Transverse colon (tissue), 4 donors: ENCODE data around the gene XRCC5. TPM values are rescaled to one million over a fixed set of nuclear protein-coding genes. Genes with fewer than 3 reads are reported as not detected.

Source experiments
- DNase-seq: peaks from one replicate; pipeline ENCODE4 v3.0.0-alpha.2; 2019
- H3K27ac ChIP-seq, 4 donors: fragments of 200-600 bp; sonication (generic); 2 replicates each; pipeline ENCODE4 v1.5.1; 2016 to 2018; ENCODE audit warnings: inconsistent platforms in 4 of 4
- H3K27me3 ChIP-seq: fragments of 200-600 bp; sonication (generic); 2 replicates; pipeline ENCODE4 v1.5.1; 2017; ENCODE audit warnings: inconsistent platforms
- H3K36me3 ChIP-seq, 4 donors: fragments of 200-600 bp; sonication (generic); 2 replicates each; pipeline ENCODE4 v1.5.1; 2017 to 2019; ENCODE audit warnings: inconsistent platforms in 4 of 4
- H3K4me1 ChIP-seq, 4 donors: fragments of 200-600 bp; sonication (generic); 2 replicates each; pipeline ENCODE4 v1.5.1; 2017 to 2020; ENCODE audit warnings: inconsistent platforms in 4 of 4
- H3K4me3 ChIP-seq, 4 donors: fragments of 200-600 bp; sonication (generic); 1 replicate in 1 of 4; 2 replicates in 3 of 4; pipeline versions ENCODE4 v1.5.1 to v1.6.1; 2017 to 2019; ENCODE audit warnings: inconsistent platforms in 4 of 4
- H3K9me3 ChIP-seq, 2 donors: fragments of 200-600 bp; sonication (generic); 2 replicates each; pipeline ENCODE4 v1.5.1; 2017 to 2019; ENCODE audit warnings: inconsistent platforms in 2 of 2
- EP300 ChIP-seq: sonication (generic); formaldehyde crosslinking; IDR thresholded peaks from one replicate; pipeline ENCODE4 v1.6.1; 2017; ENCODE audit warnings: antibody characterized with exemption, low read depth
- POLR2A ChIP-seq: fragments of 450-650 bp; IDR thresholded peaks from one replicate; pipeline ENCODE4 v1.6.1; 2016; ENCODE audit warnings: antibody characterized with exemption, mild to moderate bottlenecking, moderate library complexity
- POLR2AphosphoS5 ChIP-seq, 3 donors: sonication (generic); formaldehyde crosslinking; IDR thresholded peaks; one replicate each; pipeline ENCODE4 v1.6.1; 2016; ENCODE audit warnings: antibody characterized with exemption in 3 of 3
- WGBS, 2 donors: methylation state at CpG; one replicate each; pipeline ENCODE4 v1.1.5; 2018; ENCODE audit warnings: low coverage in 1 of 2; 5-methylcytosine and 5-hydroxymethylcytosine counted together
- in situ Hi-C, 4 donors: fragments of 200-750 bp; cut with MboI; loops; one replicate each; pipeline versions ENCODE4 v1.15.0 to v1.15.1; 2017; ENCODE audit warnings: low sequenced_read_pairs in 3 of 4, low pct_ligation_motif_present in 1 of 4, low pct_unique_long_range_greater_than_20kb in 1 of 4
- intact Hi-C: fragments of 100-400 bp; cut with DNase I; formaldehyde crosslinking; loops from one replicate; pipeline ENCODE4 v1.15.1; 2023; ENCODE audit warnings: low total_unique reads
- total RNA-seq, 4 donors: library from RNA; depleted of rRNA; stranded (reverse); fragments of >200 nt; gene quantifications; one replicate each; pipeline ENCODE4 v1.1.0, GENCODE V29; 2016
- TF ChIP-seq, protein P1 (sequence below), 5 experiments: fragments of 200-600 bp in 3 of 5; fragments of 450-650 bp in 2 of 5; sonication (generic) in 3 of 5; IDR thresholded peaks; 1 replicate in 2 of 5; 2 replicates in 3 of 5; pipeline ENCODE4 v1.5.1; 2016 to 2017; ENCODE audit warnings: antibody characterized with exemption in 5 of 5, inconsistent platforms in 3 of 5, mild to moderate bottlenecking in 2 of 5, moderate library complexity in 1 of 5

The XRCC5 gene
- total RNA-seq, 4 donors from 2014 or later = 75.6 to 120 (median 101) TPM

DNA sequence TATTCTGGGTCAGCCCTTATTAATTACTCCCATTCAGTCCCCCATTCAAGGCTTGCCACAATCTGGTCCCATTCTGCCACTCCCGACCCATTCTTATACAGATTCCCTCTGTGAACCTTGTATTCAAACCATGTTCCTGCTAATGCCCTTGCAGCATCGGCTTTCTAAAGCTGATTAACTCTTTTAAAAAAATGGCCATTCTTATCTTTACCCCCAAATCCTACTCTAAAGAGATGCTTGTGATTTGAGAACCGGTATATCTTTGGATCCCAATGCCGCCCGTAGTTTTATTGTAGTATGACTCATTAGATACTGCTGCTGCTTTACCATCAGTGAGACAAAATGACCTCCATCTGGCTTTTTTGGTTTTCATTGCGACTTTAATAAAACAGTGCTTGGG, 72.2 kb downstream of the XRCC5 start:
- Histone ChIP-seq H3K27me3 (no peaks in the 10 kb centered on the region), H3K4me3 (no peak overlapping the region), H3K27ac (no peak overlapping the region), H3K4me1 (peaks cover 0 to 9% (median 1%) of the 10 kb centered on the region in 4 donors), H3K9me3 (no peaks in the 10 kb centered on the region), H3K36me3 (peaks cover 0 to 17% (median 4%) of the 10 kb centered on the region in 4 donors)
- TF ChIP-seq POLR2AphosphoS5 (IDR thresholded peaks at IDR 0.05) = no peak
- WGBS, 2 donors = 91 to 100% methylated on average over 6 of the region's 6 CpGs
- DNase-seq = no peak
- intact Hi-C loops (no loop called here), in situ Hi-C loops (no loop called here)

- Histone ChIP-seq H3K4me3 (no peak overlapping the region), H3K27ac (no peak overlapping the region), H3K36me3 (peaks cover 0 to 16% (median 4%) of the 10 kb centered on the region in 4 donors), H3K9me3 (no peaks in the 10 kb centered on the region), H3K27me3 (no peaks in the 10 kb centered on the region), H3K4me1 (peaks cover 0 to 9% (median 1%) of the 10 kb centered on the region in 4 donors)
- WGBS, 2 donors = 77 to 92% methylated on average over 1 to 2 of the region's 2 CpGs
- TF ChIP-seq EP300 = no peak
- no peak for TF ChIP-seq POLR2A
- TF ChIP-seq, protein P1, sequence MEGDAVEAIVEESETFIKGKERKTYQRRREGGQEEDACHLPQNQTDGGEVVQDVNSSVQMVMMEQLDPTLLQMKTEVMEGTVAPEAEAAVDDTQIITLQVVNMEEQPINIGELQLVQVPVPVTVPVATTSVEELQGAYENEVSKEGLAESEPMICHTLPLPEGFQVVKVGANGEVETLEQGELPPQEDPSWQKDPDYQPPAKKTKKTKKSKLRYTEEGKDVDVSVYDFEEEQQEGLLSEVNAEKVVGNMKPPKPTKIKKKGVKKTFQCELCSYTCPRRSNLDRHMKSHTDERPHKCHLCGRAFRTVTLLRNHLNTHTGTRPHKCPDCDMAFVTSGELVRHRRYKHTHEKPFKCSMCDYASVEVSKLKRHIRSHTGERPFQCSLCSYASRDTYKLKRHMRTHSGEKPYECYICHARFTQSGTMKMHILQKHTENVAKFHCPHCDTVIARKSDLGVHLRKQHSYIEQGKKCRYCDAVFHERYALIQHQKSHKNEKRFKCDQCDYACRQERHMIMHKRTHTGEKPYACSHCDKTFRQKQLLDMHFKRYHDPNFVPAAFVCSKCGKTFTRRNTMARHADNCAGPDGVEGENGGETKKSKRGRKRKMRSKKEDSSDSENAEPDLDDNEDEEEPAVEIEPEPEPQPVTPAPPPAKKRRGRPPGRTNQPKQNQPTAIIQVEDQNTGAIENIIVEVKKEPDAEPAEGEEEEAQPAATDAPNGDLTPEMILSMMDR (IDR thresholded peaks at IDR 0.05) = no peak
- no peak for TF ChIP-seq POLR2AphosphoS5 (IDR thresholded peaks at IDR 0.05)
- intact Hi-C loops (no loop called here), in situ Hi-C loops (no loop called here)
- DNase-seq = no peak
These were observed 72.9 kb downstream of the XRCC5 start for GRCh38 chr2:216181953-216182461.

- Histone ChIP-seq H3K27ac (no peak overlapping the region), H3K4me1 (peaks cover 0 to 17% (median 3%) of the 10 kb centered on the region in 4 donors), H3K27me3 (no peaks in the 10 kb centered on the region), H3K36me3 (peaks cover 0 to 16% (median 4%) of the 10 kb centered on the region in 4 donors), H3K9me3 (no peaks in the 10 kb centered on the region), H3K4me3 (no peak overlapping the region)
- intact Hi-C loops (no loop called here), in situ Hi-C loops (no loop called here)
- TF ChIP-seq, protein P1 (IDR thresholded peaks at IDR 0.05) = no peak
- TF ChIP-seq POLR2A = no peak
- TF ChIP-seq POLR2AphosphoS5 (IDR thresholded peaks at IDR 0.05) = no peak
- TF ChIP-seq EP300 = no peak
- WGBS, 2 donors = 71 to 72% methylated on average over 1 of the region's 1 CpG
- DNase-seq = no peak
These were observed 74.3 kb downstream of the XRCC5 start for GRCh38 chr2:216183462-216183861.

DNA sequence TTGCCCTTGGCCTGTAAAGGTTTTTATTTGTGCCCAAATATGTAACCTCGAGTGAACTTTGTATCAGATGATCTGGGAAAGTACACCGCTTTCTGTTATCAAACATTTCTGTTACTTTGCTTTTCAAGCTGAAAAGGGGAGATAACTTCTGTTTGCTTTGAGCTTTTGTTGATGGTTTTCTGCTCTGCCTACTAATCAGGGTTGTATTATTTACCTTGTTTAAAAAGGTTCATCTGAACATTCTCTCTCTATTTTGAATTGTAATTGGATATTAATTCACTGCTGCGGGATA, 79.4 kb downstream of the XRCC5 start:
- Histone ChIP-seq H3K4me3 (no peak overlapping the region), H3K27ac (no peak overlapping the region), H3K36me3 (peaks cover 0 to 29% (median 12%) of the 10 kb centered on the region in 4 donors), H3K27me3 (no peaks in the 10 kb centered on the region), H3K4me1 (peaks cover 0 to 18% (median 5%) of the 10 kb centered on the region in 4 donors), H3K9me3 (no peaks in the 10 kb centered on the region)
- intact Hi-C loops (no loop called here), in situ Hi-C loops (no loop called here)
- DNase-seq = no peak
- 64 to 65% methylated on average over 3 of the region's 3 CpGs for WGBS, 2 donors
- TF ChIP-seq, protein P1 (IDR thresholded peaks at IDR 0.05) = no peak
- no peak for TF ChIP-seq POLR2AphosphoS5 (IDR thresholded peaks at IDR 0.05)
- TF ChIP-seq EP300 = no peak
- TF ChIP-seq POLR2A = no peak

DNA sequence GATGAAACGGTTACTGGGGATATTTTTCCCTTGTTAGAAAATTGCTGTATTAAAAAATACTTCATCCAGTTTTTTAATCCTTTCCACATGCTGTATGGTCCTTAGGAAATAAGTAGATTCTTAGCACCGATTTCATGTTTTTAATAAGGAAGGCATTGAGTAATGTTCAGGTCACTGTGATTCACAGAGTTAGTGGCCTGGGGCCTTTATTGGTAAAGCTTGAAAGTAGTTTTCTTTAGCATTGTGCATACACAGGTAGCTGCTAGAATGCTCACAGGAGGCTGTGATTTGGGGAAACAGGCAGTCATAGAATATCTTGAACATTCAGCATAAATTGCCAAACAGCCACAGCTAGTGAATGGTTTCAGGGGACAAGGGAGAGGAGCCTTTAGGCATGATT, 79.8 kb downstream of the XRCC5 start:
- intact Hi-C loops (no loop called here), in situ Hi-C loops (no loop called here)
- H3K27ac ChIP-seq = no peak overlapping the region
- peaks cover 0 to 18% (median 5%) of the 10 kb centered on the region in 4 donors for H3K4me1 ChIP-seq
- H3K9me3 ChIP-seq = no peaks in the 10 kb centered on the region
- H3K36me3 ChIP-seq = peaks cover 0 to 33% (median 14%) of the 10 kb centered on the region in 4 donors
- TF ChIP-seq POLR2AphosphoS5 (IDR thresholded peaks at IDR 0.05) = no peak
- TF ChIP-seq, protein P1 (IDR thresholded peaks at IDR 0.05) = no peak
- TF ChIP-seq EP300 = no peak
- no peak for TF ChIP-seq POLR2A
- DNase-seq = no peak
- WGBS, 2 donors = 79 to 81% methylated on average over 2 of the region's 2 CpGs
- H3K27me3 ChIP-seq = no peaks in the 10 kb centered on the region
- no peak overlapping the region for H3K4me3 ChIP-seq
